IMR-90 (cell line): Measurements from ENCODE around the gene DSCAML1. TPM values are rescaled to one million over a fixed set of nuclear protein-coding genes. Genes with fewer than 3 reads are reported as not detected.

ENCODE experiments used
- ATAC-seq: fragments of 200-7000 bp; cut with Tn5 transposase; 2 replicates; pipeline ENCODE4 v1.9.1; 2020; ENCODE audit warnings: low read depth, mild to moderate bottlenecking, moderate library complexity
- BruUV-seq: library from RNA; stranded (reverse); fragments of 400-500 nt; replicated peaks from 2 replicates; lab custom pipeline; 2021; lab: Mats Ljungman, UMichigan
- CTCF ChIA-PET: fragments of 300-600 bp; formaldehyde crosslinking; extraction: SDS; loops from one replicate; lab custom pipeline; 2021; ENCODE audit warnings: antibody characterized with exemption; lab: Yijun Ruan, JAX
- POLR2A ChIA-PET: fragments of 300-600 bp; sonication (Branson Sonifier 250); formaldehyde crosslinking; loops from one replicate; lab custom pipeline; 2022; ENCODE audit warnings: antibody characterized with exemption; ENCODE audit not compliant: unreplicated experiment; lab: Charles Lee
- DNase-seq: peaks from one replicate; pipeline ENCODE4 v3.0.0; 2013
- H2AFZ ChIP-seq: replicated peaks from 2 replicates; pipeline ENCODE3; 2013; ENCODE audit warnings: low read length, mild to moderate bottlenecking; ENCODE audit not compliant: poor library complexity
- H2AK5ac ChIP-seq: 2 replicates; pipeline ENCODE4 v1.6.1; 2013; ENCODE audit warnings: low read depth, low read length, inconsistent platforms
- H2AK9ac ChIP-seq: replicated peaks from 2 replicates; pipeline ENCODE3; 2013; ENCODE audit warnings: mild to moderate bottlenecking, low read depth, low read length, moderate library complexity; ENCODE audit not compliant: poor library complexity
- H2BK120ac ChIP-seq: 2 replicates; pipeline ENCODE4 v1.6.1; 2013; ENCODE audit warnings: low read depth, low read length, inconsistent platforms
- H2BK15ac ChIP-seq: 3 replicates; pipeline ENCODE4 v1.6.1; 2013; ENCODE audit warnings: low read depth, low read length, inconsistent platforms
- H2BK20ac ChIP-seq: 2 replicates; pipeline ENCODE4 v1.6.1; 2013; ENCODE audit warnings: low read depth, mild to moderate bottlenecking, inconsistent platforms, low read length, moderate library complexity
- H2BK5ac ChIP-seq: 2 replicates; pipeline ENCODE4 v1.6.1; 2013; ENCODE audit warnings: mild to moderate bottlenecking, low read depth, low read length, inconsistent platforms; ENCODE audit not compliant: poor library complexity, severe bottlenecking
- H3K14ac ChIP-seq: replicated peaks from 2 replicates; pipeline ENCODE4 v1.6.1; 2013; ENCODE audit warnings: low read depth, low read length, inconsistent platforms
- H3K18ac ChIP-seq: 2 replicates; pipeline ENCODE4 v1.6.1; 2013; ENCODE audit warnings: low read depth, low read length, control low read depth
- H3K23ac ChIP-seq: 2 replicates; pipeline ENCODE4 v1.6.1; 2013; ENCODE audit warnings: low read depth, low read length, inconsistent platforms
- H3K27ac ChIP-seq: 2 replicates; pipeline ENCODE4 v1.5.1; 2013; ENCODE audit warnings: mild to moderate bottlenecking, control low read depth, low read length; ENCODE audit not compliant: insufficient read depth
- H3K27me3 ChIP-seq: 2 replicates; pipeline ENCODE4 v1.6.1; 2013; ENCODE audit warnings: low read length; ENCODE audit not compliant: control insufficient read depth, insufficient read depth
- H3K36me3 ChIP-seq: 2 replicates; pipeline ENCODE4 v1.6.1; 2013; ENCODE audit warnings: low read length, mixed read lengths; ENCODE audit not compliant: control insufficient read depth, insufficient read depth
- H3K4ac ChIP-seq: 2 replicates; pipeline ENCODE4 v1.6.1; 2013; ENCODE audit warnings: low read depth, low read length, inconsistent platforms
- H3K4me1 ChIP-seq: 2 replicates; pipeline ENCODE4 v1.6.1; 2013; ENCODE audit warnings: low read length, mixed read lengths; ENCODE audit not compliant: control insufficient read depth, insufficient read depth
- H3K4me2 ChIP-seq: 2 replicates; pipeline ENCODE4 v1.6.1; 2013; ENCODE audit warnings: low read depth, mild to moderate bottlenecking, control low read depth, low read length, moderate library complexity
- H3K4me3 ChIP-seq: 2 replicates; pipeline ENCODE4 v1.5.1; 2013; ENCODE audit warnings: low read depth, mild to moderate bottlenecking, control low read depth, low read length, moderate library complexity; ENCODE audit not compliant: insufficient read depth
- H3K56ac ChIP-seq: 2 replicates; pipeline ENCODE4 v1.6.1; 2013; ENCODE audit warnings: low read length, inconsistent platforms; ENCODE audit not compliant: insufficient read depth; ENCODE audit errors: extremely low read depth
- H3K79me1 ChIP-seq, 2 experiments: 2 replicates each; pipeline ENCODE4 v1.6.1; 2013; ENCODE audit warnings: low read length in 2 of 2, inconsistent platforms in 1 of 2, low read depth in 1 of 2
- H3K9ac ChIP-seq: 2 replicates; pipeline ENCODE4 v1.6.1; 2013; ENCODE audit warnings: low read depth, low read length, control low read depth
- H3K9me1 ChIP-seq: 2 replicates; pipeline ENCODE4 v1.6.1; 2013; ENCODE audit warnings: low read length, inconsistent platforms; ENCODE audit not compliant: insufficient read depth
- H3K9me3 ChIP-seq: 2 replicates; pipeline ENCODE4 v1.6.1; 2013; ENCODE audit warnings: low read length; ENCODE audit not compliant: control insufficient read depth, insufficient read depth
- H4K20me1 ChIP-seq: 2 replicates; pipeline ENCODE4 v1.6.1; 2013; ENCODE audit warnings: low read length, inconsistent platforms; ENCODE audit not compliant: insufficient read depth
- H4K5ac ChIP-seq: 2 replicates; pipeline ENCODE4 v1.6.1; 2013; ENCODE audit warnings: mild to moderate bottlenecking, low read depth, low read length, control low read depth
- H4K8ac ChIP-seq, 2 experiments: 2 replicates each; pipeline ENCODE4 v1.6.1; 2013; ENCODE audit warnings: low read depth in 2 of 2, low read length in 2 of 2, control low read depth in 1 of 2, inconsistent platforms in 1 of 2
- H4K91ac ChIP-seq: 2 replicates; pipeline ENCODE4 v1.6.1; 2013; ENCODE audit warnings: low read depth, low read length, inconsistent platforms; ENCODE audit not compliant: insufficient read depth
- BHLHE40 ChIP-seq: fragments of 150-350 bp; IDR thresholded peaks from 2 replicates; pipeline ENCODE4 v1.6.1; 2016; ENCODE audit warnings: mild to moderate bottlenecking, low read depth, low read length
- CEBPB ChIP-seq: IDR thresholded peaks from 2 replicates; pipeline ENCODE4 v1.6.1; 2012; ENCODE audit warnings: low read depth, low read length, improper control_type of control experiment
- CHD1 ChIP-seq: IDR thresholded peaks from 2 replicates; pipeline ENCODE4 v1.6.1; 2012; ENCODE audit warnings: low read depth, low read length, improper control_type of control experiment
- FOS ChIP-seq: fragments of 150-350 bp; IDR thresholded peaks from 2 replicates; pipeline ENCODE4 v1.6.1; 2016; ENCODE audit warnings: low read depth, low read length
- MAFK ChIP-seq: IDR thresholded peaks from 2 replicates; pipeline ENCODE4 v1.6.1; 2012; ENCODE audit warnings: low read depth, low read length, improper control_type of control experiment
- MAZ ChIP-seq: IDR thresholded peaks from 2 replicates; pipeline ENCODE4 v1.6.1; 2012; ENCODE audit warnings: low read depth, mild to moderate bottlenecking, low read length, improper control_type of control experiment, moderate library complexity, borderline replicate concordance
- MXI1 ChIP-seq: IDR thresholded peaks from 2 replicates; pipeline ENCODE4 v1.6.1; 2012; ENCODE audit warnings: low read depth, mild to moderate bottlenecking, low read length, moderate library complexity, borderline replicate concordance
- NFE2L2 ChIP-seq: fragments of 150-350 bp; IDR thresholded peaks from 2 replicates; pipeline ENCODE4 v1.6.1; 2016; ENCODE audit warnings: low read depth, mild to moderate bottlenecking, low read length
- POLR2A ChIP-seq: IDR thresholded peaks from 2 replicates; pipeline ENCODE4 v1.6.1; 2012; ENCODE audit warnings: mild to moderate bottlenecking, low read depth, low read length
- RAD21 ChIP-seq: IDR thresholded peaks from 2 replicates; pipeline ENCODE4 v1.6.1; 2012; ENCODE audit warnings: low read length, improper control_type of control experiment
- RCOR1 ChIP-seq: IDR thresholded peaks from 2 replicates; pipeline ENCODE4 v1.6.1; 2012; ENCODE audit warnings: mild to moderate bottlenecking, low read length, improper control_type of control experiment; ENCODE audit not compliant: insufficient replicate concordance
- RFX5 ChIP-seq: IDR thresholded peaks from 2 replicates; pipeline ENCODE4 v1.8.0; 2012; ENCODE audit warnings: low read depth, mild to moderate bottlenecking, low read length, moderate library complexity
- SMC3 ChIP-seq: fragments of 150-350 bp; IDR thresholded peaks from 2 replicates; pipeline ENCODE4 v1.6.1; 2016; ENCODE audit warnings: low read depth, mild to moderate bottlenecking, antibody characterized with exemption, low read length, moderate library complexity
- WGBS, 2 experiments: methylation state at CpG; one replicate each; pipeline versions ENCODE4 v1.1.5 to v1.1.7; 2013; ENCODE audit warnings: missing lambda C conversion rate in 2 of 2; ENCODE audit not compliant: insufficient read length in 1 of 2; ENCODE audit errors: extremely low coverage in 2 of 2; 5-methylcytosine and 5-hydroxymethylcytosine counted together
- dilution Hi-C: fragments of 300-500 bp; cut with HindIII; formaldehyde crosslinking; loops from one replicate; pipeline ENCODE4 v1.14.3; 2018; ENCODE audit warnings: low sequenced_read_pairs; ENCODE audit not compliant: unreplicated experiment
- in situ Hi-C: fragments of 300-500 bp; cut with MboI; formaldehyde crosslinking; loops from 3 replicates; pipeline ENCODE4 v1.14.3; 2019; ENCODE audit warnings: low sequenced_read_pairs, inconsistent platforms, mixed read lengths
- intact Hi-C: fragments of 100-400 bp; cut with micrococcal nuclease; formaldehyde crosslinking; loops from 2 replicates; pipeline ENCODE4 v1.10.0; 2022
- polyA plus RNA-seq, 3 experiments: library from polyadenylated mRNA; depleted of rRNA; stranded (reverse); fragments of >200 nt; gene quantifications; 2 replicates each; pipeline ENCODE4 v1.2.3, GENCODE V29; 2012; ENCODE audit warnings: low replicate concordance in 1 of 3
- total RNA-seq: library from RNA; depleted of rRNA; stranded (reverse); fragments of >200 nt; gene quantifications from 2 replicates; pipeline ENCODE4 v1.2.3, GENCODE V29; 2012
- TF ChIP-seq, protein P1 (sequence below): fragments of 150-350 bp; IDR thresholded peaks from 2 replicates; pipeline ENCODE4 v1.6.1; 2016; ENCODE audit warnings: low read depth, mild to moderate bottlenecking, low read length, moderate library complexity, borderline replicate concordance
- TF ChIP-seq, protein P2 (sequence below): fragments of 150-350 bp; IDR thresholded peaks from 2 replicates; pipeline ENCODE4 v1.6.1; 2017; ENCODE audit warnings: mild to moderate bottlenecking, antibody characterized with exemption, low read length, low read depth
- TF ChIP-seq, protein P3 (sequence below): conservative IDR thresholded peaks from 2 replicates; pipeline ENCODE4 v1.5.1; 2012; ENCODE audit warnings: mild to moderate bottlenecking, low read depth, low read length, improper control_type of control experiment

The DSCAML1 gene
- total and polyA plus RNA-seq, 2 of the 4 experiments (the other 2 are of a cell fraction): not detected

DNA sequence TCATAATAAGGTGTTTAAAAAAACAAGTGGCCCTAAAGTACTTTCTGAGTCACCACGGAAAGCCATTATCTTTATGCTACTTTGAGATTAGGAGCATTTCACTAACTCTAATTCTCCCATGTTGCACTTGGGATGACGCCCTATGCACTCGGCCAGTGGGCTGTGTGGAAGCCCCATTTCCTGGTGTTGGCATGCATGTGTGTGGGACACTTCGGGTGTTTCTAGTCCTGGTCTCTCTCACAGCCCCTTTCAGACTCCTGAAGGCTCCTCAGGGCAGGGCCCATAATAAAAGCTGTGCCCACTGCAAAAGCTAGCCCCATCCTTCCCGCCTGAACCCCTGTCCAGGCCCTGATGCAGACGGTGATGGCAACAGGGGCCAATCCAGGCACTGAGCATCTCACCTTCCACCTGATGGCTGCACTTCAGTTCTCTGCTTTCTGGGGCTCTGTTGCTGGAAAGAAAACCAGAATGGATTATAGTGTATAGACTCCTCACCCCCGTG is 42.4 kb upstream of the DSCAML1 start:
- no peak overlapping the region for H3K9ac ChIP-seq
- intact Hi-C loops: no loop called here
- CTCF ChIA-PET: no interaction called here
- peaks cover 21% of the 10 kb centered on the region for H3K27me3 ChIP-seq
- H3K23ac ChIP-seq: no peak overlapping the region
- H4K5ac ChIP-seq: no peak overlapping the region
- no peak overlapping the region for H4K91ac ChIP-seq
- H3K4me1 ChIP-seq: no peaks in the 10 kb centered on the region
- DNase-seq (no peak), ATAC-seq (no peak)
- no peak overlapping the region for H3K4ac ChIP-seq
- no peaks in the 10 kb centered on the region for H3K9me3 ChIP-seq
- no peak overlapping the region for H4K8ac ChIP-seq
- H3K27ac ChIP-seq: no peak overlapping the region
- H2BK120ac ChIP-seq: no peak overlapping the region
- no peaks in the 10 kb centered on the region for H3K36me3 ChIP-seq
- no peak overlapping the region for H2AK5ac ChIP-seq
- H4K20me1 ChIP-seq: no peaks in the 10 kb centered on the region
- H2AFZ ChIP-seq: no peak overlapping the region
- no peaks in the 10 kb centered on the region for H3K79me1 ChIP-seq
- TF ChIP-seq RAD21 (no peak), RFX5 (no peak), FOS (no peak), MXI1 (no peak), CHD1 (no peak), MAFK (no peak), BHLHE40 (no peak), POLR2A (no peak), NFE2L2 (no peak), SMC3 (no peak), CEBPB (no peak), MAZ (no peak), RCOR1 (no peak)
- TF ChIP-seq, protein P1, sequence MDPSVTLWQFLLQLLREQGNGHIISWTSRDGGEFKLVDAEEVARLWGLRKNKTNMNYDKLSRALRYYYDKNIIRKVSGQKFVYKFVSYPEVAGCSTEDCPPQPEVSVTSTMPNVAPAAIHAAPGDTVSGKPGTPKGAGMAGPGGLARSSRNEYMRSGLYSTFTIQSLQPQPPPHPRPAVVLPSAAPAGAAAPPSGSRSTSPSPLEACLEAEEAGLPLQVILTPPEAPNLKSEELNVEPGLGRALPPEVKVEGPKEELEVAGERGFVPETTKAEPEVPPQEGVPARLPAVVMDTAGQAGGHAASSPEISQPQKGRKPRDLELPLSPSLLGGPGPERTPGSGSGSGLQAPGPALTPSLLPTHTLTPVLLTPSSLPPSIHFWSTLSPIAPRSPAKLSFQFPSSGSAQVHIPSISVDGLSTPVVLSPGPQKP: no peak
- TF ChIP-seq, protein P2, sequence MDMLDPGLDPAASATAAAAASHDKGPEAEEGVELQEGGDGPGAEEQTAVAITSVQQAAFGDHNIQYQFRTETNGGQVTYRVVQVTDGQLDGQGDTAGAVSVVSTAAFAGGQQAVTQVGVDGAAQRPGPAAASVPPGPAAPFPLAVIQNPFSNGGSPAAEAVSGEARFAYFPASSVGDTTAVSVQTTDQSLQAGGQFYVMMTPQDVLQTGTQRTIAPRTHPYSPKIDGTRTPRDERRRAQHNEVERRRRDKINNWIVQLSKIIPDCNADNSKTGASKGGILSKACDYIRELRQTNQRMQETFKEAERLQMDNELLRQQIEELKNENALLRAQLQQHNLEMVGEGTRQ: no peak
- TF ChIP-seq, protein P3, sequence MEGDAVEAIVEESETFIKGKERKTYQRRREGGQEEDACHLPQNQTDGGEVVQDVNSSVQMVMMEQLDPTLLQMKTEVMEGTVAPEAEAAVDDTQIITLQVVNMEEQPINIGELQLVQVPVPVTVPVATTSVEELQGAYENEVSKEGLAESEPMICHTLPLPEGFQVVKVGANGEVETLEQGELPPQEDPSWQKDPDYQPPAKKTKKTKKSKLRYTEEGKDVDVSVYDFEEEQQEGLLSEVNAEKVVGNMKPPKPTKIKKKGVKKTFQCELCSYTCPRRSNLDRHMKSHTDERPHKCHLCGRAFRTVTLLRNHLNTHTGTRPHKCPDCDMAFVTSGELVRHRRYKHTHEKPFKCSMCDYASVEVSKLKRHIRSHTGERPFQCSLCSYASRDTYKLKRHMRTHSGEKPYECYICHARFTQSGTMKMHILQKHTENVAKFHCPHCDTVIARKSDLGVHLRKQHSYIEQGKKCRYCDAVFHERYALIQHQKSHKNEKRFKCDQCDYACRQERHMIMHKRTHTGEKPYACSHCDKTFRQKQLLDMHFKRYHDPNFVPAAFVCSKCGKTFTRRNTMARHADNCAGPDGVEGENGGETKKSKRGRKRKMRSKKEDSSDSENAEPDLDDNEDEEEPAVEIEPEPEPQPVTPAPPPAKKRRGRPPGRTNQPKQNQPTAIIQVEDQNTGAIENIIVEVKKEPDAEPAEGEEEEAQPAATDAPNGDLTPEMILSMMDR: no peak
- H2BK20ac ChIP-seq: no peak overlapping the region
- no peak overlapping the region for H3K14ac ChIP-seq
- no peak overlapping the region for H3K4me2 ChIP-seq
- H3K9me1 ChIP-seq: no peaks in the 10 kb centered on the region
- H2AK9ac ChIP-seq: no peak overlapping the region
- WGBS, 2 experiments: 57% methylated on average over 1 of the region's 7 CpGs; no CpG with 5 or more reads in 1 of the 2 experiments
- BruUV-seq: no TSS peak
- no peak overlapping the region for H3K4me3 ChIP-seq
- in situ Hi-C loops: no loop called here
- dilution Hi-C loops: no loop called here
- POLR2A ChIA-PET: no interaction called here
- no peak overlapping the region for H2BK15ac ChIP-seq
- H3K18ac ChIP-seq: no peak overlapping the region
- H2BK5ac ChIP-seq: no peak overlapping the region
- H3K56ac ChIP-seq: no peak overlapping the region
